ENCODE results near the gene YKT6. TPM values are rescaled to one million over a fixed set of nuclear protein-coding genes. Genes with fewer than 3 reads are reported as not detected.
"Not testable (repeated sequence)": the region's sequence is repeated elsewhere in the genome, so short reads cannot be mapped to it uniquely, and the experiment has no call there.

YKT6 gene
- total RNA-seq, 1 experiment from 2014 or later: 142 TPM

DNA sequence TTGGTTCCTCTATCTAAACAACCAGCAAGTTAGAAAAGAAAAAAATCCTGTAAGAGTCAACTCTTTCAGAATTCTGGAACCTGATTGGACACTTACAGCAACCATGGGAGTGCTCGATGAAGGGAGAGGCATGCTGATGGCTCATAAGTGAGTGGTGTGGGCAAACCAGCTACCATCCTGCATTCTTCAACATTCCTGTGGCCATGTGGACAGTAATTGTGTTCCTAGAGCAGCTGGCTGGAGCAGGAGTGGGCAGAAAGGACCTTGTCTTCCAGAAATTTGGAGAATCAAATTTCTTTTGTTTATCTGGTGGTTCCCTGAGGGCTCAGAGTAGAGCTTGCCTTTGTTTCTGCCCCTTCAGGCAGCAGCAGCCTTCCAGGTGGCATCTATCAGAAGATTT lies 37.2 kb upstream of the YKT6 start:
- Histone ChIP-seq H3K27ac (0 out of 2 replicates have a peak overlapping the region, but pooled peaks have one; percentile 30), H3K9me3 (ENCODE audit: insufficient read depth, low read depth) (no peaks in the 10 kb centered on the region), H2AFZ (no peak overlapping the region), H3F3A (ENCODE audit: insufficient read depth, low read depth) (peaks cover 20% of the 10 kb centered on the region), H3K4me3 (no peak overlapping the region), H3K27me3 (ENCODE audit: insufficient read depth, low read depth) (no peaks in the 10 kb centered on the region), H3K79me2 (ENCODE audit: low read depth) (no peaks in the 10 kb centered on the region), H3K4me2 (peak overlapping the region; percentile 36), H3K36me3 (ENCODE audit: low read depth) (no peaks in the 10 kb centered on the region), H3K4me1 (replicated peaks; ENCODE audit: insufficient read depth) (peaks cover 25% of the 10 kb centered on the region), H4K20me1 (ENCODE audit: insufficient read depth) (no peaks in the 10 kb centered on the region), H3K9me2 (ENCODE audit: insufficient read depth) (no peaks in the 10 kb centered on the region)
- BruUV-seq (replicated peaks): no TSS peak
- intact Hi-C loops (cut with micrococcal nuclease; ENCODE audit: unreplicated experiment): loop anchor here (1.0 to 5.0 kb wide), 3 partner anchors 21 to 41 kb away; partner anchors contain the start of gene POLD2
- POLR2A ChIA-PET (ENCODE audit: unreplicated experiment): interaction anchor here (0.5 to 0.7 kb wide), 4 partner anchors 37 to 662 kb away, joined by 3 to 8 read pairs (median 3); partner anchors contain the start of gene YKT6
- TF ChIP-seq, protein P1, sequence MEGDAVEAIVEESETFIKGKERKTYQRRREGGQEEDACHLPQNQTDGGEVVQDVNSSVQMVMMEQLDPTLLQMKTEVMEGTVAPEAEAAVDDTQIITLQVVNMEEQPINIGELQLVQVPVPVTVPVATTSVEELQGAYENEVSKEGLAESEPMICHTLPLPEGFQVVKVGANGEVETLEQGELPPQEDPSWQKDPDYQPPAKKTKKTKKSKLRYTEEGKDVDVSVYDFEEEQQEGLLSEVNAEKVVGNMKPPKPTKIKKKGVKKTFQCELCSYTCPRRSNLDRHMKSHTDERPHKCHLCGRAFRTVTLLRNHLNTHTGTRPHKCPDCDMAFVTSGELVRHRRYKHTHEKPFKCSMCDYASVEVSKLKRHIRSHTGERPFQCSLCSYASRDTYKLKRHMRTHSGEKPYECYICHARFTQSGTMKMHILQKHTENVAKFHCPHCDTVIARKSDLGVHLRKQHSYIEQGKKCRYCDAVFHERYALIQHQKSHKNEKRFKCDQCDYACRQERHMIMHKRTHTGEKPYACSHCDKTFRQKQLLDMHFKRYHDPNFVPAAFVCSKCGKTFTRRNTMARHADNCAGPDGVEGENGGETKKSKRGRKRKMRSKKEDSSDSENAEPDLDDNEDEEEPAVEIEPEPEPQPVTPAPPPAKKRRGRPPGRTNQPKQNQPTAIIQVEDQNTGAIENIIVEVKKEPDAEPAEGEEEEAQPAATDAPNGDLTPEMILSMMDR (conservative IDR thresholded peaks at IDR 0.05): no peak
- TF ChIP-seq EZH2 (IDR thresholded peaks at IDR 0.05; ENCODE audit: low read depth): no peak
- DNase-seq: peak; percentile 86 to 94
- CTCF ChIA-PET: interaction anchor here (0.8 to 1.4 kb wide), 3 partner anchors 33 to 91 kb away, joined by 3 to 5 read pairs (median 3); no protein-coding TSS in a partner anchor

DNA sequence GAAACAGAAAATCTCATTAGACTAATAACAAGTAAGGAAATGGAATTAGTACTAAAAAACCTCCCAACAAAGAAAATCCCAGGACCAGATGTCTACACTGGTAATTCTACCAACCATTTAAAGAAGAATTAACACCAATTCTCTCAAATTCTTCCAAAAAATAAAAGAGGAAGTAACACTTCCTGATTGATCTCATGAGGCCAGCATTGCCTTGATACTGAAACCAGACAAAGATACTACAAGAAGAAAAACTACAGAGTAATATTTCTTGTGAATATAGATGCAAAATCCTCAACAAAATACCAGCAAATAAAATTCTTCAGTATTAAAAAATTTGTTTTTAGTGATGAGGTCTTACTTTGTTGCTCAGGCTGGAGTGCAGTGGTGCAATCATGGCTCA lies 32.9 kb upstream of the YKT6 start:
- Histone ChIP-seq H3K27me3 (ENCODE audit: insufficient read depth, low read depth) (no peaks in the 10 kb centered on the region), H3K9me3 (ENCODE audit: insufficient read depth, low read depth) (no peaks in the 10 kb centered on the region), H3K4me2 (no peak overlapping the region), H3K79me2 (ENCODE audit: low read depth) (no peaks in the 10 kb centered on the region), H4K20me1 (ENCODE audit: insufficient read depth) (no peaks in the 10 kb centered on the region), H3K27ac (no peak overlapping the region), H2AFZ (no peak overlapping the region), H3F3A (ENCODE audit: insufficient read depth, low read depth) (peaks cover 16% of the 10 kb centered on the region), H3K9me2 (ENCODE audit: insufficient read depth) (no peaks in the 10 kb centered on the region), H3K36me3 (ENCODE audit: low read depth) (no peaks in the 10 kb centered on the region), H3K4me1 (replicated peaks; ENCODE audit: insufficient read depth) (peaks cover 15% of the 10 kb centered on the region), H3K4me3 (no peak overlapping the region)
- ChIA-PET POLR2A (ENCODE audit: unreplicated experiment) (interaction anchor here (0.6 kb wide), 1 partner anchor 563 kb away, joined by 10 read pairs; no protein-coding TSS in a partner anchor), CTCF (no interaction called here)
- no peak for DNase-seq
- BruUV-seq (replicated peaks): no TSS peak
- TF ChIP-seq, protein P1 (conservative IDR thresholded peaks at IDR 0.05): no peak
- TF ChIP-seq EZH2 (IDR thresholded peaks at IDR 0.05; ENCODE audit: low read depth): no peak
- intact Hi-C loops (cut with micrococcal nuclease; ENCODE audit: unreplicated experiment): no loop called here

DNA sequence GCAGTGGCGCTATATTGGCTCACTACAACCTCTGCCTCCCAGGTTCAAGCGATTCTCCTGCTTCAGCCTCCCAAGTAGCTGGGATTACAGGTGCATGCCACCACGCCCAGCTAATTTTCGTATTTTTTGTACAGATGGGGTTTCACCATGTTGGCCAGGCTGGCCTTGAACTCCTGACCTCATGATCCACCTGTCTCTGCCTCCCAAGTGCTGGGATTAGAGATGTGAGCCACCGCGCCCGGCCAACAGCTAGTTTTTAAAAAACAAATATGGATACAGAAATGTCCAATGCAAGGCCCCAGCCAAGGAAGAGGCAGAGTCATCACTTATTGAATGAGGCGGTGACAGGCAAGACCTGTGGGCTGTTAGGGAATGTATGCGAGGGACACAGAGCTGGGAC lies 28.9 kb upstream of the YKT6 start:
- DNase-seq; BruUV-seq (replicated peaks); CTCF ChIA-PET: not testable (repeated sequence)

DNA sequence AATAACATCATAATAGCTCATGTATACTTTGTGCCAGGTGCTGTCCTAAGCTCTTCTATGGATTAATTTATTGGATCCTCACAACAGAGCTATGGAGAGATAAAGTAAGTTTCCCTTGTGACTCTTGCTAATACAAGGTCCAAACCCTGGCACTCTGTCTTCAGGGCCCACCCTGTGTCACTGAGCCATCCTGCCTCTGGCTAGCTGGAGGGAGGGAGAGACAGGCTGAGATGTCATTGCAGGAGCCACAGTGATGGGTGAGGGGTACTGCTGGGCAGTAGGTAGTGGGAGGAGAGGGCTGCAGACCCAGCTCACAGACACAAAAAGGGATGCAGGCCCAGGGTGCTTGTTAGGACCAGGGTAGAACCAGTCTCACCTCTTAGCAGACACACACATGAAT lies 28.4 kb upstream of the YKT6 start:
- H4K20me1 ChIP-seq (ENCODE audit: insufficient read depth): no peaks in the 10 kb centered on the region
- peaks cover 7% of the 10 kb centered on the region for H3K4me1 ChIP-seq (replicated peaks; ENCODE audit: insufficient read depth)
- peaks cover 2% of the 10 kb centered on the region; the same call in 1 of the 2 replicates for H3F3A ChIP-seq (ENCODE audit: insufficient read depth, low read depth)
- ChIA-PET POLR2A (ENCODE audit: unreplicated experiment) (no interaction called here), CTCF (no interaction called here)
- H3K9me3 ChIP-seq (ENCODE audit: insufficient read depth, low read depth): no peaks in the 10 kb centered on the region
- H3K27me3 ChIP-seq (ENCODE audit: insufficient read depth, low read depth): no peaks in the 10 kb centered on the region
- H3K4me3 ChIP-seq: no peak overlapping the region
- H3K27ac ChIP-seq: no peak overlapping the region
- H3K36me3 ChIP-seq (ENCODE audit: low read depth): no peaks in the 10 kb centered on the region
- intact Hi-C loops (cut with micrococcal nuclease; ENCODE audit: unreplicated experiment): no loop called here
- BruUV-seq (replicated peaks): no TSS peak
- no peaks in the 10 kb centered on the region for H3K79me2 ChIP-seq (ENCODE audit: low read depth)
- no peak for DNase-seq
- no peaks in the 10 kb centered on the region for H3K9me2 ChIP-seq (ENCODE audit: insufficient read depth)
- no peak overlapping the region for H2AFZ ChIP-seq
- no peak overlapping the region for H3K4me2 ChIP-seq
- no peak for TF ChIP-seq EZH2 (IDR thresholded peaks at IDR 0.05; ENCODE audit: low read depth)
- TF ChIP-seq, protein P1 (conservative IDR thresholded peaks at IDR 0.05): no peak

More for the DNA sequence above, 28.9 kb upstream of the YKT6 start:
- H3K9me3 ChIP-seq (ENCODE audit: insufficient read depth, low read depth); intact Hi-C loops (cut with micrococcal nuclease; ENCODE audit: unreplicated experiment); H3K4me2 ChIP-seq; H3F3A ChIP-seq (ENCODE audit: insufficient read depth, low read depth); H3K27ac ChIP-seq; H4K20me1 ChIP-seq (ENCODE audit: insufficient read depth); H3K4me1 ChIP-seq (replicated peaks; ENCODE audit: insufficient read depth); H3K9me2 ChIP-seq (ENCODE audit: insufficient read depth); H2AFZ ChIP-seq; H3K4me3 ChIP-seq; H3K36me3 ChIP-seq (ENCODE audit: low read depth); H3K79me2 ChIP-seq (ENCODE audit: low read depth); POLR2A ChIA-PET (ENCODE audit: unreplicated experiment); H3K27me3 ChIP-seq (ENCODE audit: insufficient read depth, low read depth): not testable (repeated sequence)

All from PC-9 (cell line).